ENCODE data around the gene DDX17.
A peak's percentile ranks its signal among the peaks of the same experiment; 100 is the strongest.

Gene DDX17

DNA sequence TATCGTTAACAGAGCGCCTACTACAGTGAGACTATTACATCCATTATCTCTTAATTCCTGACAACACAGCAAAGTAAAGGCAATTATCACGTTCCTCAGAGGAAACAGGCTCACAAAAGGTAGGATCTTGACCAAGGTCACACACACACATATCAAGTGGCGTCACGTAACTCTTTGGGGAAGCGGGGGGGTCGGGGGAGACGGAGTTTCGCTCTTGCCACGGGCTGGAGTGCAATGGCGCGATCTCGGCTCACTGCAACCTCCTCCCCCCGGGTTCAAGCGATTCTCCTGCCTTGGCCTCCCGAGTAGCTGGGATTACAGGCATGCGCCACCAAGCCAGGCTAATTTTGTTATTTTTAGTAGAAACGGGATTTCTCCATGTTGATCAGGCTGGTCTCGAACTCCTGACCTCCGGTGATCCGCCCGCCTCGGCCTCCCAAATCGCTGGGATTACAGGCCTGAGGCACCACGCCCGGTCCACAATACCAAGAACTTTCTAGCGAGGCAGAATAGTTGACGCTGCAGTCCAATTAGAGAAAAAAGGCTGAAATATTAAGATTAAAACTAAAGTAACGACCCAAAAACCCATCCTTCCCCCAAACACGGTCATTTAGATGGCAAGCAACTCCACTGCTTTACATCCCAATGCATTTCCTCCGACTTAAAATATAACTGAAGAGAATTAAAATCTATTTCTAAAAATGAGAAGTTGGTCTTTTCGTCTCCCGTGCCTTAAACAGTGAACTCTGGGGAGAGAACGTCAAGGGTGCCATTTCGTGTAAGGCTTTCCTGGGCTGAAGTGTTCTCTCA is 1.2 kb downstream of the DDX17 start:
- Mint-ChIP-seq H3K27me3 (no peaks in the 10 kb centered on the region), H3K4me3 (peak overlapping the region; percentile 92), H3K4me1 (peaks cover 40% of the 10 kb centered on the region), H3K36me3 (peaks cover 19% of the 10 kb centered on the region), H3K9me3 (peaks cover 4% of the 10 kb centered on the region), H3K27ac (peak overlapping the region; percentile 100)
- ATAC-seq (ENCODE audit: low read depth) (peak; percentile 11), DNase-seq (ENCODE audit: low spot score in 2 of 2) (peak; percentile 38 to 52)

GRCh38 chr22:38503021-38503420 is 3.1 kb downstream of the DDX17 start:
- peak overlapping the region; percentile 92 for H3K4me3 Mint-ChIP-seq
- DNase-seq (ENCODE audit: low spot score in 2 of 2) (no peak), ATAC-seq (ENCODE audit: low read depth) (no peak)

GRCh38 chr22:38501797-38502672 is 4.1 kb downstream of the DDX17 start:
- DNase-seq (ENCODE audit: low spot score in 2 of 2) (no peak), ATAC-seq (ENCODE audit: low read depth) (no peak)
- Mint-ChIP-seq H3K9me3 (no peaks in the 10 kb centered on the region), H3K36me3 (peaks cover 27% of the 10 kb centered on the region), H3K27ac (peak overlapping the region; percentile 100), H3K4me3 (peak overlapping the region; percentile 92), H3K4me1 (peaks cover 34% of the 10 kb centered on the region), H3K27me3 (no peaks in the 10 kb centered on the region)

More at GRCh38 chr22:38503021-38503420, 3.1 kb downstream of the DDX17 start:
- Mint-ChIP-seq H3K4me1 (peaks cover 35% of the 10 kb centered on the region), H3K27ac (peak overlapping the region; percentile 100), H3K36me3 (peaks cover 27% of the 10 kb centered on the region), H3K9me3 (no peaks in the 10 kb centered on the region), H3K27me3 (no peaks in the 10 kb centered on the region)

GRCh38 chr22:38497869-38498268 is 8.2 kb downstream of the DDX17 start:
- Mint-ChIP-seq H3K4me3 (no peak overlapping the region), H3K36me3 (peaks cover 25% of the 10 kb centered on the region), H3K27me3 (no peaks in the 10 kb centered on the region), H3K4me1 (peaks cover 14% of the 10 kb centered on the region), H3K27ac (no peak overlapping the region), H3K9me3 (no peaks in the 10 kb centered on the region)
- no peak for ATAC-seq (ENCODE audit: low read depth)
- DNase-seq (ENCODE audit: low spot score in 2 of 2), result no peak

GRCh38 chr22:38494939-38495338 is 11.2 kb downstream of the DDX17 start:
- no peaks in the 10 kb centered on the region for H3K4me1 Mint-ChIP-seq
- DNase-seq (ENCODE audit: low spot score in 2 of 2), result no peak
- no peaks in the 10 kb centered on the region for H3K27me3 Mint-ChIP-seq
- H3K9me3 Mint-ChIP-seq, result no peaks in the 10 kb centered on the region
- H3K36me3 Mint-ChIP-seq, result peaks cover 22% of the 10 kb centered on the region
- no peak for ATAC-seq (ENCODE audit: low read depth)
- H3K27ac Mint-ChIP-seq, result no peak overlapping the region
- H3K4me3 Mint-ChIP-seq, result no peak overlapping the region

DNA sequence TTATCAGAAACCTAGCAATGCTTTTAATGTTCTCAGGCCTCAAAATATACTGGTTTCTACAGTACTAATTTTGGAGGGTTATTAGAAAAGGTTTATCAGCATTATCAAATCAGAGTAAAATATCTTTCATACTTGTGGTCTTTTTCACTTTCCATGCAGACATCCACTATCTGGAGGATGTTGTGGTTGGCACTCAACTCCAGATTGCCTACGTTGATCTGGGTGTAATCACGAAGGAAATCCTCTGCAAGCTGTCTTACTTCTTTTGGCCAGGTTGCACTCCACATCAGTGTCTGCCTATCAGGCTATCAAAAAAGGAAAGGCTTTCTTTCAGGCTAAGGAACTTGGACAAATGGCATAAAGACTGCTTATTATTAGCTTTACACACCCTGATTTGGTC is 11.6 kb downstream of the DDX17 start:
- peaks cover 25% of the 10 kb centered on the region for H3K36me3 Mint-ChIP-seq
- ATAC-seq (ENCODE audit: low read depth) (no peak), DNase-seq (ENCODE audit: low spot score in 2 of 2) (no peak)
- H3K9me3 Mint-ChIP-seq, result no peaks in the 10 kb centered on the region
- no peaks in the 10 kb centered on the region for H3K27me3 Mint-ChIP-seq
- H3K27ac Mint-ChIP-seq, result no peak overlapping the region
- peaks cover 2% of the 10 kb centered on the region for H3K4me1 Mint-ChIP-seq
- no peak overlapping the region for H3K4me3 Mint-ChIP-seq

GRCh38 chr22:38491707-38492348 is 14.3 kb downstream of the DDX17 start:
- no peak for DNase-seq (ENCODE audit: low spot score in 2 of 2)
- Mint-ChIP-seq H3K27me3 (no peaks in the 10 kb centered on the region), H3K27ac (no peak overlapping the region), H3K36me3 (peaks cover 29% of the 10 kb centered on the region), H3K9me3 (no peaks in the 10 kb centered on the region), H3K4me1 (peaks cover 8% of the 10 kb centered on the region), H3K4me3 (no peak overlapping the region)
- ATAC-seq (ENCODE audit: low read depth), result no peak

- H3K9me3 Mint-ChIP-seq, result no peaks in the 10 kb centered on the region
- no peaks in the 10 kb centered on the region for H3K27me3 Mint-ChIP-seq
- H3K36me3 Mint-ChIP-seq, result peaks cover 26% of the 10 kb centered on the region
- peaks cover 8% of the 10 kb centered on the region for H3K4me1 Mint-ChIP-seq
- no peak overlapping the region for H3K27ac Mint-ChIP-seq
- DNase-seq (ENCODE audit: low spot score in 2 of 2) (no peak), ATAC-seq (ENCODE audit: low read depth) (no peak)
- no peak overlapping the region for H3K4me3 Mint-ChIP-seq
These were observed 15.2 kb downstream of the DDX17 start for GRCh38 chr22:38490915-38491314.

GRCh38 chr22:38490475-38490874 is 15.6 kb downstream of the DDX17 start:
- Mint-ChIP-seq H3K9me3 (no peaks in the 10 kb centered on the region), H3K4me3 (no peak overlapping the region), H3K27me3 (no peaks in the 10 kb centered on the region), H3K27ac (no peak overlapping the region), H3K36me3 (peaks cover 26% of the 10 kb centered on the region), H3K4me1 (peaks cover 8% of the 10 kb centered on the region)
- ATAC-seq (ENCODE audit: low read depth) (no peak), DNase-seq (ENCODE audit: low spot score in 2 of 2) (no peak)

GRCh38 chr22:38489561-38490145 is 16.5 kb downstream of the DDX17 start:
- ATAC-seq (ENCODE audit: low read depth) (no peak), DNase-seq (ENCODE audit: low spot score in 2 of 2) (no peak)
- peaks cover 8% of the 10 kb centered on the region for H3K4me1 Mint-ChIP-seq
- H3K9me3 Mint-ChIP-seq, result no peaks in the 10 kb centered on the region
- H3K27me3 Mint-ChIP-seq, result no peaks in the 10 kb centered on the region
- peak overlapping the region; percentile 69 for H3K27ac Mint-ChIP-seq
- H3K4me3 Mint-ChIP-seq, result no peak overlapping the region
- H3K36me3 Mint-ChIP-seq, result peaks cover 29% of the 10 kb centered on the region

DNA sequence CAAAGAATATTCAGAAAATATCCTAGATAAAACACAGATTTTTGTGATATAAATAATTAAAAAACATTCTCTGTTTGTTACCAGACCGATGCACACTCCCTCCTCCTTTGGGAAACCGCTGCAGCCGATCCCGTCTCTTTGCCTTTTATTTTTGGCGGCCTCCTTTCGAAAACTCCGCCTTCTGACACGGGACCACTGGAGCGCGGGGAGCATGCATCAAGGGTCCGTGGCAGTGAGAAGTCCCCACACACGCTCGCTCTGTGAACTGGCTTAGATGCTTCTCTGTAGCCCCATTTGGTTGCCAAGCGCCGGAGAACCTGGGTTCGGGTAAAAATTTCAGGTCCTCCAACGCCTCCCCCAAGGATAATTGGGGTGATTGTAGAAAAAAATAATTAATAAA is 17.0 kb downstream of the DDX17 start:
- no peak for DNase-seq (ENCODE audit: low spot score in 2 of 2)
- peaks cover 33% of the 10 kb centered on the region for H3K36me3 Mint-ChIP-seq
- peaks cover 10% of the 10 kb centered on the region for H3K4me1 Mint-ChIP-seq
- ATAC-seq (ENCODE audit: low read depth), result no peak
- H3K9me3 Mint-ChIP-seq, result no peaks in the 10 kb centered on the region
- no peak overlapping the region for H3K4me3 Mint-ChIP-seq
- H3K27ac Mint-ChIP-seq, result no peak overlapping the region
- no peaks in the 10 kb centered on the region for H3K27me3 Mint-ChIP-seq

DNA sequence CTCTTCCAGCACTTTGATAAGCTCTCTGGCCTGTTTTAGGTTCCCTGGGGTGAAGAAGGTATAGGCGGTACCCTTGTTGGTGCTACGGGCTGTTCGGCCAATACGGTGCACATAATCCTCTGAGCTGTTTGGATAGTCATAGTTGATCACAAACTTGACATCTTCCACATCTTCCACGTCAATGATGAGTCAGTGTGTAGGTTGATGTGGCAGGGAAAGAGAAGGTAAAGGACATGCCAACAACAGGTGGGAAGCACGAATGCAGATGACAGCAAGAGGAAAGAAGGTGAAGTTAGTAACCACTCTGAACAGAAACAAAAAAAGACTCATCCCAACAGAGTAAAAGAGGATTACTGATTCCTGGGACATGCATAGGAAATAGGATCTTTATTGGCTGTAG is 18.2 kb downstream of the DDX17 start:
- Mint-ChIP-seq H3K9me3 (no peaks in the 10 kb centered on the region), H3K4me1 (peaks cover 11% of the 10 kb centered on the region), H3K36me3 (peaks cover 38% of the 10 kb centered on the region), H3K27ac (no peak overlapping the region), H3K4me3 (no peak overlapping the region), H3K27me3 (no peaks in the 10 kb centered on the region)
- DNase-seq (ENCODE audit: low spot score in 2 of 2) (no peak), ATAC-seq (ENCODE audit: low read depth) (no peak)

GRCh38 chr22:38485783-38486182 is 20.3 kb downstream of the DDX17 start:
- Mint-ChIP-seq H3K4me1 (peaks cover 11% of the 10 kb centered on the region), H3K27me3 (no peaks in the 10 kb centered on the region), H3K27ac (no peak overlapping the region), H3K36me3 (peaks cover 55% of the 10 kb centered on the region), H3K9me3 (no peaks in the 10 kb centered on the region), H3K4me3 (no peak overlapping the region)
- DNase-seq (ENCODE audit: low spot score in 2 of 2), result no peak
- no peak for ATAC-seq (ENCODE audit: low read depth)

DNA sequence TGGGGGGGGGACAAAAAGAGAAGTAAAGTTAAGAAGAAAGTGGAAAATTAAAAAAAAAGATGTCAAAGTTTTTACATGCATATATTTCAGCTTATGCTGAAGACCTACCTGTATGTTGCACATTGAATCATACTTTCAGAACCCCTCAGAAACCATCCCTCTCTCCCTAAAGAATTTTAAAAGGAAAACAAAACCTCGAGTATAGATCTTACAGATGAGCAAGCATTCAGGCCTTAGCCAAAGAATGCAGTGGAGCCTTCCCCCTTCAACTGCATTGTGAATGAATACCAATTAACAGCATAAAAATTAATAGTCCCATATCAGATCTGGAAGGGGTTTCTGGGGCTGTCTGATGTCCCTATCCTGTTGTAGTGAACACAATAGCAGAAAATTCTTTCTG is 21.9 kb downstream of the DDX17 start:
- Mint-ChIP-seq H3K36me3 (peaks cover 43% of the 10 kb centered on the region), H3K27me3 (no peaks in the 10 kb centered on the region), H3K9me3 (no peaks in the 10 kb centered on the region), H3K4me1 (peaks cover 9% of the 10 kb centered on the region), H3K4me3 (no peak overlapping the region), H3K27ac (peak overlapping the region; percentile 79)
- ATAC-seq (ENCODE audit: low read depth) (no peak), DNase-seq (ENCODE audit: low spot score in 2 of 2) (no peak)

Data from memory B cell (primary cell).